HepG2 (cell line): Measurements from ENCODE around the gene ULK4.

Experiments used
- POLR2A ChIP-seq, 2 experiments: IDR thresholded peaks; 2 replicates each; pipeline ENCODE4 v1.6.1; 2011; ENCODE audit warnings: low read depth in 2 of 2, low read length in 2 of 2, mild to moderate bottlenecking in 1 of 2, moderate library complexity in 1 of 2; ENCODE audit not compliant: insufficient read depth in 1 of 2
- ZNF749 ChIP-seq: sonication (generic); formaldehyde crosslinking; IDR thresholded peaks from 2 replicates; pipeline ENCODE4 v1.8.0; 2022; ENCODE audit warnings: mild to moderate bottlenecking, missing genetic modification reagents, moderate library complexity, borderline replicate concordance

- no peak for TF ChIP-seq POLR2A (IDR thresholded peaks at IDR 0.05; ENCODE audit: insufficient read depth in 1 of 2, low read depth in 2 of 2, low read length in 2 of 2)
- no peak for TF ChIP-seq ZNF749 (CRISPR knock-in tag)
These were observed 12.3 kb upstream of the ULK4 start for GRCh38 chr3:41974223-41974622.
